PC-3 (cell line): Measurements from ENCODE around the gene UNC13C. TPM values are rescaled to one million over a fixed set of nuclear protein-coding genes. Genes with fewer than 3 reads are reported as not detected.

Source experiments
- ATAC-seq: fragments of 200-7000 bp; cut with Tn5 transposase; 2 replicates; pipeline ENCODE4 v1.9.1; 2020; ENCODE audit warnings: mild to moderate bottlenecking, moderate library complexity
- BruUV-seq: library from RNA; stranded (reverse); fragments of 400-500 nt; replicated peaks from 2 replicates; lab custom pipeline; 2021; lab: Mats Ljungman, UMichigan
- CTCF ChIA-PET: fragments of 300-600 bp; sonication (Branson Sonifier 250); formaldehyde crosslinking; loops from one replicate; lab custom pipeline; 2022; ENCODE audit warnings: antibody characterized with exemption; lab: Charles Lee
- POLR2A ChIA-PET: fragments of 300-600 bp; sonication (Branson Sonifier 250); formaldehyde crosslinking; loops from one replicate; lab custom pipeline; 2022; ENCODE audit warnings: antibody characterized with exemption; ENCODE audit not compliant: unreplicated experiment; lab: Charles Lee
- DNase-seq: peaks from one replicate; pipeline ENCODE4 v3.0.0-alpha.2; 2015
- H2AFZ ChIP-seq: fragments of 300-600 bp; sonication (generic); 2 replicates; pipeline ENCODE4 v1.6.0; 2016; ENCODE audit warnings: antibody characterized with exemption, low read length
- H3F3A ChIP-seq: fragments of 300-600 bp; sonication (generic); one replicate; pipeline ENCODE4 v1.6.0; 2017; ENCODE audit warnings: antibody characterized with exemption, low read length, control low read depth, mild to moderate bottlenecking; ENCODE audit not compliant: unreplicated experiment
- H3K27ac ChIP-seq: fragments of 300-600 bp; sonication (generic); 2 replicates; pipeline ENCODE4 v1.5.1; 2016; ENCODE audit warnings: mild to moderate bottlenecking, low read length
- H3K27me3 ChIP-seq: fragments of 300-600 bp; sonication (generic); 2 replicates; pipeline ENCODE4 v1.6.1; 2016; ENCODE audit warnings: low read length, mixed read lengths
- H3K36me3 ChIP-seq: fragments of 300-600 bp; sonication (generic); 2 replicates; pipeline ENCODE4 v1.6.1; 2016; ENCODE audit warnings: low read depth, mixed run types, low read length, mixed read lengths
- H3K4me1 ChIP-seq: fragments of 300-600 bp; sonication (generic); 2 replicates; pipeline ENCODE4 v1.5.1; 2016; ENCODE audit warnings: low read length; ENCODE audit not compliant: insufficient read depth
- H3K4me2 ChIP-seq: fragments of 300-600 bp; sonication (generic); 2 replicates; pipeline ENCODE4 v1.6.0; 2016; ENCODE audit warnings: low read length
- H3K4me3 ChIP-seq: fragments of 300-600 bp; sonication (generic); 2 replicates; pipeline ENCODE4 v1.5.1; 2016; ENCODE audit warnings: mild to moderate bottlenecking, low read length, mixed read lengths
- H3K79me2 ChIP-seq: fragments of 300-600 bp; sonication (generic); 2 replicates; pipeline ENCODE4 v1.6.1; 2017; ENCODE audit warnings: low read length, mixed read lengths
- H3K9ac ChIP-seq: fragments of 300-600 bp; sonication (generic); 2 replicates; pipeline ENCODE4 v1.6.0; 2016; ENCODE audit warnings: mild to moderate bottlenecking, low read length
- H3K9me2 ChIP-seq: fragments of 300-600 bp; sonication (generic); replicated peaks from 2 replicates; pipeline ENCODE4 v1.6.1; 2016; ENCODE audit warnings: mixed run types, low read length, mixed read lengths
- H3K9me3 ChIP-seq: fragments of 300-600 bp; sonication (generic); 2 replicates; pipeline ENCODE4 v1.6.1; 2016; ENCODE audit warnings: low read length, mixed read lengths
- H4K20me1 ChIP-seq: fragments of 300-600 bp; sonication (generic); 2 replicates; pipeline ENCODE4 v1.6.1; 2016; ENCODE audit warnings: low read length, mixed read lengths
- CTCF ChIP-seq: fragments of 300-600 bp; sonication (generic); conservative IDR thresholded peaks from 2 replicates; pipeline ENCODE4 v1.5.1; 2017; ENCODE audit warnings: antibody characterized with exemption, low read depth, mild to moderate bottlenecking, low read length
- EZH2 ChIP-seq: fragments of 300-600 bp; sonication (generic); IDR thresholded peaks from one replicate; pipeline ENCODE4 v1.6.1; 2017; ENCODE audit warnings: antibody characterized with exemption, mild to moderate bottlenecking, low read length; ENCODE audit not compliant: unreplicated experiment
- EZH2phosphoT487 ChIP-seq: fragments of 300-600 bp; sonication (generic); IDR thresholded peaks from 2 replicates; pipeline ENCODE4 v1.6.1; 2018; ENCODE audit warnings: mild to moderate bottlenecking, antibody characterized with exemption, low read length, borderline replicate concordance
- intact Hi-C: fragments of 100-400 bp; cut with micrococcal nuclease; formaldehyde crosslinking; loops from 2 replicates; pipeline ENCODE4 v1.9.0; 2023
- total RNA-seq: library from RNA; depleted of rRNA; stranded (reverse); fragments of >200 nt; gene quantifications from 2 replicates; pipeline ENCODE4 v1.2.3, GENCODE V29; 2014

UNC13C gene
- total RNA-seq, 1 experiment from 2014 or later = not detected

- intact Hi-C loops = no loop called here
- Histone ChIP-seq H3K36me3 (no peaks in the 10 kb centered on the region), H4K20me1 (no peaks in the 10 kb centered on the region), H3K4me3 (no peak overlapping the region), H3K79me2 (no peaks in the 10 kb centered on the region), H3K4me1 (no peaks in the 10 kb centered on the region), H3K9me2 (no peaks in the 10 kb centered on the region), H3K27ac (no peak overlapping the region), H3K27me3 (no peaks in the 10 kb centered on the region), H2AFZ (no peak overlapping the region), H3K9me3 (no peaks in the 10 kb centered on the region), H3K4me2 (no peak overlapping the region), H3F3A (no peaks in the 10 kb centered on the region), H3K9ac (no peak overlapping the region)
- no TSS peak for BruUV-seq
- no peak for ATAC-seq
- TF ChIP-seq EZH2 (no peak), CTCF (no peak), EZH2phosphoT487 (no peak)
- ChIA-PET CTCF (no interaction called here), POLR2A (no interaction called here)
- DNase-seq = no peak
Observed at GRCh38 chr15:54091651-54092050, 113.4 kb downstream of the UNC13C start.

- POLR2A ChIA-PET = no interaction called here
- Histone ChIP-seq H3K9me3 (no peaks in the 10 kb centered on the region), H3K4me2 (no peak overlapping the region), H3K9me2 (no peaks in the 10 kb centered on the region), H3K9ac (no peak overlapping the region), H3K4me3 (no peak overlapping the region), H3K27ac (no peak overlapping the region), H3K4me1 (no peaks in the 10 kb centered on the region), H2AFZ (no peak overlapping the region), H3F3A (no peaks in the 10 kb centered on the region), H3K27me3 (no peaks in the 10 kb centered on the region), H4K20me1 (no peaks in the 10 kb centered on the region), H3K79me2 (no peaks in the 10 kb centered on the region), H3K36me3 (no peaks in the 10 kb centered on the region)
- ATAC-seq (no peak), DNase-seq (no peak)
- no peak for TF ChIP-seq EZH2
- TF ChIP-seq EZH2phosphoT487 = no peak
- no peak for TF ChIP-seq CTCF
- intact Hi-C loops = no loop called here
- BruUV-seq = no TSS peak
- CTCF ChIA-PET = no interaction called here
Observed at GRCh38 chr15:54094661-54095060, 116.4 kb downstream of the UNC13C start.

GRCh38 chr15:54097019-54097418, 118.8 kb downstream of the UNC13C start:
- no peaks in the 10 kb centered on the region for H3F3A ChIP-seq
- ChIA-PET CTCF (no interaction called here), POLR2A (no interaction called here)
- BruUV-seq = no TSS peak
- H3K27me3 ChIP-seq = no peaks in the 10 kb centered on the region
- H2AFZ ChIP-seq = no peak overlapping the region
- H3K9me3 ChIP-seq = no peaks in the 10 kb centered on the region
- DNase-seq (no peak), ATAC-seq (no peak)
- no peak overlapping the region for H3K27ac ChIP-seq
- no peaks in the 10 kb centered on the region for H3K4me1 ChIP-seq
- H3K4me2 ChIP-seq = no peak overlapping the region
- H3K36me3 ChIP-seq = no peaks in the 10 kb centered on the region
- H3K79me2 ChIP-seq = no peaks in the 10 kb centered on the region
- no peaks in the 10 kb centered on the region for H3K9me2 ChIP-seq
- H3K4me3 ChIP-seq = no peak overlapping the region
- H4K20me1 ChIP-seq = no peaks in the 10 kb centered on the region
- no peak overlapping the region for H3K9ac ChIP-seq
- intact Hi-C loops = no loop called here
- no peak for TF ChIP-seq CTCF
- TF ChIP-seq EZH2phosphoT487 = no peak
- no peak for TF ChIP-seq EZH2
